Vagina (tissue), 2 donors: ENCODE measurements around the gene TSC22D2. TPM values are rescaled to one million over a fixed set of nuclear protein-coding genes. Genes with fewer than 3 reads are reported as not detected.

Source experiments
- DNase-seq, 2 donors: peaks; one replicate each; pipeline ENCODE4 v3.0.0-alpha.2; 2017; ENCODE audit errors: extremely low spot score in 2 of 2
- H3K27ac ChIP-seq: fragments of 200-600 bp; sonication (generic); one replicate; pipeline ENCODE4 v1.5.1; 2019
- H3K27me3 ChIP-seq: fragments of 200-600 bp; sonication (generic); one replicate; pipeline ENCODE4 v1.5.1; 2019
- H3K36me3 ChIP-seq, 2 donors: fragments of 200-600 bp; sonication (generic); one replicate each; pipeline ENCODE4 v1.5.1; 2017 to 2019
- H3K4me1 ChIP-seq: fragments of 200-600 bp; sonication (generic); one replicate; pipeline ENCODE4 v1.5.1; 2019
- H3K4me3 ChIP-seq, 2 donors: fragments of 200-600 bp; sonication (generic); 1 replicate in 1 of 2; 2 replicates in 1 of 2; pipeline ENCODE4 v1.5.1; 2016 to 2019
- H3K9me3 ChIP-seq: fragments of 200-600 bp; sonication (generic); one replicate; pipeline ENCODE4 v1.5.1; 2019
- POLR2A ChIP-seq, 2 donors: fragments of 450-650 bp; IDR thresholded peaks; one replicate each; pipeline ENCODE4 v1.6.1; 2017; ENCODE audit warnings: antibody characterized with exemption in 2 of 2, mild to moderate bottlenecking in 2 of 2, moderate library complexity in 2 of 2
- POLR2AphosphoS5 ChIP-seq, 2 donors: sonication (generic); formaldehyde crosslinking; IDR thresholded peaks; one replicate each; pipeline ENCODE4 v1.9.0; 2017; ENCODE audit warnings: antibody characterized with exemption in 2 of 2, mild to moderate bottlenecking in 2 of 2, low read depth in 1 of 2; ENCODE audit not compliant: insufficient read depth in 1 of 2
- intact Hi-C: fragments of 100-400 bp; cut with DNase I; formaldehyde crosslinking; loops from one replicate; pipeline ENCODE4 v1.15.1; 2023
- total RNA-seq: library from RNA; depleted of rRNA; stranded (reverse); fragments of >200 nt; gene quantifications from one replicate; pipeline ENCODE4 v1.2.3, GENCODE V29; 2016
- TF ChIP-seq, protein P1 (sequence below), 3 experiments: fragments of 450-650 bp in 2 of 3; fragments of 200-600 bp in 1 of 3; sonication (generic) in 1 of 3; IDR thresholded peaks; one replicate each; pipeline ENCODE4 v1.5.1; 2017 to 2019; ENCODE audit warnings: antibody characterized with exemption in 3 of 3, mild to moderate bottlenecking in 2 of 3, moderate library complexity in 2 of 3

The TSC22D2 gene
- total RNA-seq, 1 donor from 2014 or later: 35.6 TPM

DNA sequence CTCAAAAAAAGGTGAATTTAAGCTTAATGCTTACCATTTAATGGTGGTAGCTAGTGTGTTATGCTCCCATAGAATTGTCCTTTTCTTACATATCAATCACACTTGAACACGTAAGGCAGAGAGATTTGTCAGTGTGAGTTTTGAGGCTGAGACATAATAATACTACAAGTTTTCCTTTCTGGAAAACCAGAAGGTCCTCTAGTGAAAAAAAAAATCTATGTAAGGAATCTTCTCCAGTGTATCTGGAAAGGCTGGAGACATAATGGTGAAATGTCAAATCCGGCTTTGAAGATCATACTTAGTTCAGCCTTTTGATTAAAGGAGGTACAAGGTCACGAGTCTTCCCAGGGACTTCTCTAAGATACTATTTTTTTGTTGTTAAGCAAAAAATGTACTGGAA lies 3.4 kb downstream of the TSC22D2 start:
- H3K27me3 ChIP-seq: no peaks in the 10 kb centered on the region
- intact Hi-C loops: loop anchor here (5.0 to 10.0 kb wide), 2 partner anchors 83 to 136 kb away; partner anchors contain the start of genes EIF2A and SERP1
- peaks cover 60% of the 10 kb centered on the region for H3K4me1 ChIP-seq
- H3K9me3 ChIP-seq: no peaks in the 10 kb centered on the region
- H3K27ac ChIP-seq: peak overlapping the region; percentile 99
- no peak for TF ChIP-seq POLR2AphosphoS5 (IDR thresholded peaks at IDR 0.05; ENCODE audit: insufficient read depth in 1 of 2, low read depth in 1 of 2)
- TF ChIP-seq, protein P1, sequence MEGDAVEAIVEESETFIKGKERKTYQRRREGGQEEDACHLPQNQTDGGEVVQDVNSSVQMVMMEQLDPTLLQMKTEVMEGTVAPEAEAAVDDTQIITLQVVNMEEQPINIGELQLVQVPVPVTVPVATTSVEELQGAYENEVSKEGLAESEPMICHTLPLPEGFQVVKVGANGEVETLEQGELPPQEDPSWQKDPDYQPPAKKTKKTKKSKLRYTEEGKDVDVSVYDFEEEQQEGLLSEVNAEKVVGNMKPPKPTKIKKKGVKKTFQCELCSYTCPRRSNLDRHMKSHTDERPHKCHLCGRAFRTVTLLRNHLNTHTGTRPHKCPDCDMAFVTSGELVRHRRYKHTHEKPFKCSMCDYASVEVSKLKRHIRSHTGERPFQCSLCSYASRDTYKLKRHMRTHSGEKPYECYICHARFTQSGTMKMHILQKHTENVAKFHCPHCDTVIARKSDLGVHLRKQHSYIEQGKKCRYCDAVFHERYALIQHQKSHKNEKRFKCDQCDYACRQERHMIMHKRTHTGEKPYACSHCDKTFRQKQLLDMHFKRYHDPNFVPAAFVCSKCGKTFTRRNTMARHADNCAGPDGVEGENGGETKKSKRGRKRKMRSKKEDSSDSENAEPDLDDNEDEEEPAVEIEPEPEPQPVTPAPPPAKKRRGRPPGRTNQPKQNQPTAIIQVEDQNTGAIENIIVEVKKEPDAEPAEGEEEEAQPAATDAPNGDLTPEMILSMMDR (IDR thresholded peaks at IDR 0.05): no peak
- no peaks in the 10 kb centered on the region for H3K36me3 ChIP-seq
- no peak for DNase-seq
- peak overlapping the region; percentile 74 to 84 for H3K4me3 ChIP-seq

DNA sequence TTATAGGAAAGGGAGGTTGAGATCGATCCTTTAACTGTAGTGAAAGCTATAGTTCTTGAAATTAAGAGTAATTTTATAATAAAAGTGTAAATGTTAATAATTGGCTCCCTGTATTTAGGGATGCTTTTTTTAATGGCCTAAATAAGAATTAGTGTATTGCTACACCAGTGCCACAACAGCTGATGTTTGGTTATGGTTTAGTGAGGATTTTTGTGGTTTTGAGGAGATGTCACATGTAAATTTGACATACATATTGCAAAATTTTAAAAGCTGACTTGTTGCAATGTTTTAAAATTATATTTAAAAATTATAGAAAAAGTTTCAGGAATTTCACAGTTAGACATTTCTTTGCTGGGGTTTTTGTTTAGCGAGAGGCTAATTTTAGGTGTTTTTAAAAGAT lies 3.9 kb downstream of the TSC22D2 start:
- intact Hi-C loops: loop anchor here (5.0 to 10.0 kb wide), 2 partner anchors 83 to 135 kb away; partner anchors contain the start of genes EIF2A and SERP1
- Histone ChIP-seq H3K9me3 (no peaks in the 10 kb centered on the region), H3K27ac (peak overlapping the region; percentile 99), H3K36me3 (no peaks in the 10 kb centered on the region), H3K4me3 (peak overlapping the region; percentile 74 to 84), H3K27me3 (no peaks in the 10 kb centered on the region), H3K4me1 (peaks cover 65% of the 10 kb centered on the region)
- TF ChIP-seq POLR2A (IDR thresholded peaks at IDR 0.05): no peak
- TF ChIP-seq POLR2AphosphoS5 (IDR thresholded peaks at IDR 0.05; ENCODE audit: insufficient read depth in 1 of 2, low read depth in 1 of 2): no peak
- TF ChIP-seq, protein P1 (IDR thresholded peaks at IDR 0.05): no peak
- no peak for DNase-seq

DNA sequence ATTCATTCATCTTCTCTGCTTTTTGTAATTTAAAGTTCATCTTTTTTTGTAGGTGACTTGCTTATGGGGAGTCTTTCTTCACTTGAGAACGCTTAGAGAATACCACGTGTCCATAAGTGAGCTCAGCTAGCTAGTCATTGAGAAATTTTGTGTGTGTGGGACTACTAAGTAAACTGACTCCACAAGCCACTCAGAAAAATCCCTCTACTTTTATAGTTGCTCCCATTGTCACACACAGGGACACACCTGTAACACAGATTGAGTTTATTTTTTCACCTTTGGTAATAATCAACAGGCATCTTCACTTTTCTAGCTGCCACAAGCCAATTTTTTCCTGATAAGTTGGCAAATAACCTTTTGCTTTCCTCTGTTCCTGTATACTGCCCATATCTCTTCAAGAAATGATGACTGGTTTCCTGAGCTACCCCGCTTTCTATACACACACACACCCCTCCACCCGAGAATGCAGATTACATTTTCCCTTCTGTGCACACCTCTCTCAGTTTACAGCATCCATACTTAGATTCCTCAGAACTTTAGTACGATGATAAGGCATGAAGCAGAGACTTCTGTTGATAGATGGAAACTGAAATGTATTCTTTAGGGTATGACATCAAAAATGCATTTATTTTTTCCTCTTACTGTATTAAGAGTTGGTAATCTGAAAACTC lies 4.6 kb downstream of the TSC22D2 start:
- no peaks in the 10 kb centered on the region for H3K27me3 ChIP-seq
- intact Hi-C loops: loop anchor here (5.0 to 10.0 kb wide), 2 partner anchors 82 to 135 kb away; partner anchors contain the start of genes EIF2A and SERP1
- H3K4me3 ChIP-seq: peak overlapping the region; percentile 74 to 84
- H3K27ac ChIP-seq: peak overlapping the region; percentile 37
- TF ChIP-seq POLR2AphosphoS5 (IDR thresholded peaks at IDR 0.05; ENCODE audit: insufficient read depth in 1 of 2, low read depth in 1 of 2) (peak in 1 of 2 donors; percentile 49), POLR2A (IDR thresholded peaks at IDR 0.05) (no peak)
- TF ChIP-seq, protein P1 (IDR thresholded peaks at IDR 0.05): no peak
- H3K36me3 ChIP-seq: no peaks in the 10 kb centered on the region
- no peak for DNase-seq
- H3K4me1 ChIP-seq: peaks cover 72% of the 10 kb centered on the region
- H3K9me3 ChIP-seq: no peaks in the 10 kb centered on the region

DNA sequence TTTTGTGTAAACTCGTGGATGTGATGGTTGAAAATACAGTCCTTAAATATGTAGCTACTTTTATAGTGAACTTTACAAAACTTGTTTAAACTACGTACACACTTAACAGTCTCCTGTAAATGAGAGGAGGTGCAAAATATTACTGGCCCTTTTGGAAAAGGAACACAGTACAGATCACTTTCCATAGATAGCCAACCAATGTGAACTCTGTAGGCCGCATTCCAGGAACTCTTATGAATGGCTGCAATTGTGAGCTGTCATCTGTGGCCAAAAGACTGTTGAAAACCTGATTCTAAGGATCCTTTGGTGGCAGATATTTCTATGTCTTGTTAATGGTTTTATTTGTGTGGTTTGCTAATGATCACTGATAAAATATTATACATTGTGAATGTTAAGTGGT lies 6.2 kb downstream of the TSC22D2 start:
- H3K36me3 ChIP-seq: no peaks in the 10 kb centered on the region
- peak overlapping the region; percentile 21 to 84 for H3K4me3 ChIP-seq
- no peaks in the 10 kb centered on the region for H3K27me3 ChIP-seq
- H3K27ac ChIP-seq: peak overlapping the region; percentile 6
- no peaks in the 10 kb centered on the region for H3K9me3 ChIP-seq
- intact Hi-C loops: loop anchor here (5.0 to 10.0 kb wide), 2 partner anchors 81 to 133 kb away; partner anchors contain the start of genes EIF2A and SERP1
- peaks cover 85% of the 10 kb centered on the region for H3K4me1 ChIP-seq
- no peak for DNase-seq
- TF ChIP-seq POLR2AphosphoS5 (IDR thresholded peaks at IDR 0.05; ENCODE audit: insufficient read depth in 1 of 2, low read depth in 1 of 2) (no peak), POLR2A (IDR thresholded peaks at IDR 0.05) (no peak)
- TF ChIP-seq, protein P1 (IDR thresholded peaks at IDR 0.05): no peak

DNA sequence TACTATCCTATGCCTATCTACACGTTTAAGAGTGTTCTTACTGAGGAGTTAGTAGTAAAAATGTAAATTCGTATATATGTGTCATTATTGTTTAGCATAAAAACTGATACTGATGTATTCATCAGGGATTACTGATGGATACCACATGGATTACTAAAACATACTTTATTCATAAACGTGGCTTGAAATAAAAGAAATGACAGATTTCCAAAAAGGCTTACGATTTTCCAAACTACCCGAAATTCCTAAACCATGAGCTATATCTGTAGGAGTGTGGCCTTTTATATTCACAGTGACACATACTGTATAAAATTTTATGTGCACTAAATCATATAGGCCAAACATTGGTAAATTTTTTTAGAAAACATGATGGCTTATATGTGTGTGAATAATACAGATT lies 6.9 kb downstream of the TSC22D2 start:
- no peaks in the 10 kb centered on the region for H3K36me3 ChIP-seq
- H3K4me3 ChIP-seq: peak overlapping the region; percentile 21 to 84
- peaks cover 92% of the 10 kb centered on the region for H3K4me1 ChIP-seq
- H3K9me3 ChIP-seq: no peaks in the 10 kb centered on the region
- TF ChIP-seq POLR2AphosphoS5 (IDR thresholded peaks at IDR 0.05; ENCODE audit: insufficient read depth in 1 of 2, low read depth in 1 of 2) (no peak), POLR2A (IDR thresholded peaks at IDR 0.05) (no peak)
- TF ChIP-seq, protein P1 (IDR thresholded peaks at IDR 0.05): no peak
- intact Hi-C loops: loop anchor here (5.0 to 10.0 kb wide), 2 partner anchors 80 to 132 kb away; partner anchors contain the start of genes EIF2A and SERP1
- H3K27me3 ChIP-seq: no peaks in the 10 kb centered on the region
- DNase-seq: no peak
- H3K27ac ChIP-seq: peak overlapping the region; percentile 6
